NCI-H510A treated with DMSO at 0.1 percent for 48 hours (cell line): ENCODE data around the gene RABGAP1L.
"Not testable (repeated sequence)": the region's sequence is repeated elsewhere in the genome, so short reads cannot be mapped to it uniquely, and the experiment has no call there.

Experiments
- DNase-seq: peaks from one replicate; lab custom pipeline; 2025; lab: John Stamatoyannopoulos, UW

Gene RABGAP1L

GRCh38 chr1:174366946-174367345 is 207.6 kb downstream of the RABGAP1L start:
- DNase-seq: no peak

- DNase-seq: no peak
Observed at GRCh38 chr1:174367892-174368291, 208.6 kb downstream of the RABGAP1L start.

GRCh38 chr1:174376030-174376429 is 216.7 kb downstream of the RABGAP1L start:
- no peak for DNase-seq

GRCh38 chr1:174391716-174392115 is 232.4 kb downstream of the RABGAP1L start:
- no peak for DNase-seq

- DNase-seq: no peak
Observed at GRCh38 chr1:174393885-174394284, 234.6 kb downstream of the RABGAP1L start.

GRCh38 chr1:174397261-174397660 is 237.9 kb downstream of the RABGAP1L start:
- no peak for DNase-seq

- DNase-seq: no peak
Observed at GRCh38 chr1:174398246-174398645, 238.9 kb downstream of the RABGAP1L start.

- no peak for DNase-seq
Observed at GRCh38 chr1:174399211-174399610, 239.9 kb downstream of the RABGAP1L start.

- no peak for DNase-seq
Observed at GRCh38 chr1:174401075-174401474, 241.8 kb downstream of the RABGAP1L start.

GRCh38 chr1:174405219-174405618 is 245.9 kb downstream of the RABGAP1L start:
- no peak for DNase-seq

GRCh38 chr1:174406421-174406820 is 247.1 kb downstream of the RABGAP1L start:
- DNase-seq: no peak

- DNase-seq: no peak
Observed at GRCh38 chr1:174407665-174408064, 248.3 kb downstream of the RABGAP1L start.

GRCh38 chr1:174408146-174408545 is 248.8 kb downstream of the RABGAP1L start:
- no peak for DNase-seq

GRCh38 chr1:174409801-174410200 is 250.5 kb downstream of the RABGAP1L start:
- not testable (repeated sequence) for DNase-seq

- DNase-seq: no peak
Observed at GRCh38 chr1:174413632-174414031, 254.3 kb downstream of the RABGAP1L start.

GRCh38 chr1:174414203-174414602 is 254.9 kb downstream of the RABGAP1L start:
- DNase-seq: no peak

- DNase-seq: no peak
Observed at GRCh38 chr1:174415506-174415905, 256.2 kb downstream of the RABGAP1L start.

- no peak for DNase-seq
Observed at GRCh38 chr1:174417921-174418320, 258.6 kb downstream of the RABGAP1L start.

- no peak for DNase-seq
Observed at GRCh38 chr1:174425121-174425520, 265.8 kb downstream of the RABGAP1L start.

GRCh38 chr1:174426153-174426552 is 266.8 kb downstream of the RABGAP1L start:
- DNase-seq: no peak

GRCh38 chr1:174428033-174428432 is 268.7 kb downstream of the RABGAP1L start:
- no peak for DNase-seq

- DNase-seq: no peak
Observed at GRCh38 chr1:174428739-174429138, 269.4 kb downstream of the RABGAP1L start.

- no peak for DNase-seq
Observed at GRCh38 chr1:174433451-174433850, 274.1 kb downstream of the RABGAP1L start.

GRCh38 chr1:174445351-174445750 is 286.0 kb downstream of the RABGAP1L start:
- no peak for DNase-seq

GRCh38 chr1:174445817-174446216 is 286.5 kb downstream of the RABGAP1L start:
- DNase-seq: no peak
